GM10248 (cell line): ENCODE results near the gene PVR.

ENCODE experiments used
- CTCF ChIA-PET: fragments of 300-600 bp; sonication (Branson Sonifier 250); formaldehyde crosslinking; extraction: SDS; loops from one replicate; lab custom pipeline; 2021; ENCODE audit warnings: antibody characterized with exemption; lab: Yijun Ruan, JAX
- POLR2A ChIA-PET: fragments of 350-650 bp; sonication (Branson Sonifier 250); formaldehyde crosslinking; extraction: SDS; loops from one replicate; lab custom pipeline; 2020; ENCODE audit warnings: antibody characterized with exemption; lab: Yijun Ruan, JAX
- DNase-seq: peaks from one replicate; pipeline ENCODE4 v3.0.0; 2012; ENCODE audit errors: extremely low spot score
- CTCF ChIP-seq: IDR thresholded peaks from 2 replicates; pipeline ENCODE4 v1.5.1; 2012; ENCODE audit warnings: mild to moderate bottlenecking, low read depth; ENCODE audit errors: extremely low read depth, missing control alignments, control extremely low read depth

The PVR gene

GRCh38 chr19:44712864-44713515 lies 69.3 kb downstream of the PVR start:
- POLR2A ChIA-PET = no interaction called here
- DNase-seq = no peak

More at GRCh38 chr19:44712864-44713515, 69.3 kb downstream of the PVR start:
- CTCF ChIA-PET = interaction anchor here (0.8 to 4.9 kb wide), 11 partner anchors 10 to 133 kb away, joined by 3 to 49 read pairs (median 4); partner anchors contain the start of gene NECTIN2
- no peak for TF ChIP-seq CTCF
